ENCODE data around the gene KLF6.

The KLF6 gene

DNA sequence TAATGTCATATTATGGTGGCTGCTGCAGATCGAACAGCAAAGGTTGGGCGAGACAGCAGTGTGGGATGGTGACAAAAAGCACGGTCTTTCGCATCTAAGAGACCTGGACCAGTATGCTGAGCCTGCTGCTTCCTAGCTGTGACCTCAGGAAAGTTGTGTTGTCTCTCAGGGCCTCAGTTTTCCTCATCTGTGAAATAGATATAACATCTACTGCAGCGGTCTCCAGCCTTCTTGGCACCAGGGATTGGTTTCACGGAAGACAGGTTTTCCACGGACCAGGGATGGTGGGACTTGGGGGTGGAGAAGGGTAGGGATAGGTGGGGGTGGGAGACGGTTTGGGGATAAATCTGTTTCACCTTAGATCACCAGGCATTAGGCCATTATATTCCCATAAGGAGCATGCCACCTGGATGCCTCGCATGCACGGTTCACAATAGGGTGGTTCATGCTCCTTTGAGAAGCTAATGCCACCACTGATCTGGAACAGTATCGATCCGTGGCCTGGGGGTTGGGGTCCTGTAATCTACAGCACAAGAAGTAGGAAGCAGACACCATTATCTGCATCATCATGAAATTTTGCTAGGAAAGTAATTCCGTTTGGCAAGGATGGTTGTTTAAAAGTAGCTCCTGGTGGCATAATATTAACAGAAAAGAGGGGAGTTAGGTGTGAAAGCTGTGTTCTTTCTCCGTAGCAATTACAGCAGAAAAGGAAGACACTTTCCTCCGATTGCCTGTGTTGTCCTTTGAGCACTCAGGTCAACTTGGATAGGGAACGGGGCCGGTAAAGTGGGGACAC, 10.8 kb downstream of the KLF6 start:
- no peak for DNase-seq

- no peak for DNase-seq
These were observed 11.5 kb downstream of the KLF6 start for GRCh38 chr10:3773460-3774017.

GRCh38 chr10:3772361-3773171, 12.4 kb downstream of the KLF6 start:
- DNase-seq: no peak

DNA sequence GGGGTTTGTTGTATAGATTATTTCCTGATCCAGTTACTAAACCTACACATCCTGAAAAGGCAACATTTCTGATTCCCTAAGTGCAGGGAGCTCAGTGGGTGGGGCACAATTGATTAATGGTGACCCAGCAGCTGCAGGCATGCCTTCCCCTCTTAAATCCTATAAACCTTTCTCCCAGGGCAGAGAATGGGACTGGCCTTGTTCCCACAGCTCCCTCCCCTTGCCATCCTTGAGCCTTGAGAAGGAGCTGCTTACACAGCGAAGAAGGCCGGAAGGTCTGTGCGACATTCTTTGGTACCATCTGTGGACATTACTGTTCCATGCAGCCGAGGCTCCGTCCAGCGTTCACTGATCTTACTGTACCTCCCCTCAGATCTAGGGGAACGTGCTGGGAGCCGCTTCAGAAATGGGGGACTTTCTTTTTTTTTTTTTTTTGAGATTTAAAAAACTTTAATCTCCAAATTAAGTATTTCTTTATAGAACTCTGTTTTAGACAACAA, 14.3 kb downstream of the KLF6 start:
- DNase-seq: no peak

DNA sequence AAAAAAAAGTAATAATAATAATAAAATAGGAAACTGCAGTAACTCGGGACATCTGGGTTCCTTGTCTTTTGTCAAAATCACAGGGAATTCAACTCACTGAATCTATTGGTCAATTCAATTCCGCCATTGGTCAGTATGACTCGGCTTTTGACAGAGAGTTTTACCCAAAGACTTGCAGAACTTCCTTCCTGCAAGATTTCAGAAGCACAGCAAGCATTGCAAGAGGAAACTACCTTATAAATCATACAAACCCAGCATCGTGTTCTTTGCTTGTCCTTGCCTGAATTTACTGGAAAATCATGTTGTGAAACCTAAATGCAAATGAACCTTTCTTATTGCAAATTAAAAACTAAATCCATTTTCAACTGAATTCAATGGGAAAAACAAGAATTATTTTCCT, 15.5 kb downstream of the KLF6 start:
- no peak for DNase-seq

GRCh38 chr10:3766046-3766756, 18.8 kb downstream of the KLF6 start:
- DNase-seq: no peak

DNA sequence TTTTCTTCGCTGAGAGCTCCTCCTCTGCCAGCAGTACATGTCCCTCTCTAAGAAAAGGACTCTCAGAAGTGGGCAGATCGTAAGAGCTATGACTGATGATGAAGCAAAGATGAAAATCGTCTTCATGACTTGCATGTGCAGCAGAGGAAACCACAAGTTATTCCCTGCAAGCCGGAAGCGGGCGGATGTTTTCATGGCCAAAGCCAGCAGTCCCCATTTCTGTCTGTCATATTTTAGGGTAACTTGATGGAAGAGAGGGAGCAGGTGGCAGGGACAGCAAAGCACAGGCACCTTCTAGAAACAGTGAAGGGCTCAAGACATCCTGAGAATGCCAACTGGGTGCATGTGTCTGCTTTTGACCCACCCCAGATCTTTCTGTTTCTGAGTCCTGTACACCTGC, 19.9 kb downstream of the KLF6 start:
- no peak for DNase-seq

- no peak for DNase-seq
These were observed 20.3 kb downstream of the KLF6 start for GRCh38 chr10:3764626-3765112.

DNA sequence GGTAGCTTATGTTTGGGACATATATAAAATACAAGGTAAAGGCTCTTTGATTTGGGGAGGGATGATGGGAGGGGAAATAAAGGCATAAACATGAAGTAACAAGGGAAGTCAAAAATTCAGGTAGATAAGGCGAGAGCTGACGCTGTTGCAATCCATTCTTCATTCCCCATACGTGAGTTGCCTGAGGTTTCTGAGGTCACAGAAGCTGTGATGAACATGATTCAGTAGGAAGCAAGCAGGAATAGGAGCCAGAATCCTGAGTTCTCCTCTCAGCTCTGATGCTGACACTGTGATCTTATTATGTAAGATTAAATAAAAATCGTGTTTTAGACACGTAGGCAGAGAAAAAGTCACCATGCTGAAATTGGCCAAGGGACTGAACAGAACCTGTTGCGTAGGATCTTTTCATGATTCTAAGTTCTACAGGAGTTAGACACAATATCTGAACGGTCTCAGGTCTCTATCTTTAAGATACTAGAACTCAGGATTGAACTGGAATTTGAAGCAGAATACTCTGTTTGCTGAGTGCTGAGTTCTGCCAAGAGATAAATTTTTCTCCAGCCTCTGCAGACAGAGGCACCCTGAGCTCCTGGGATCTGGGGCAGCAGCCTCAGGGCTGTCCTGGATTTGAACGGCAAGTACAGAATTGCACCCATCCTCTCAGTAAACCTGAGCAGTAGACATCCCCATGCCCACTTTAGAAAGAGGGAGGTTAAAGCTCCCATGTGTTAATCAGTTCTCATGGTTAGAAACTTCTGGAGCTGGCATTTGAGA, 21.0 kb downstream of the KLF6 start:
- no peak for DNase-seq

DNA sequence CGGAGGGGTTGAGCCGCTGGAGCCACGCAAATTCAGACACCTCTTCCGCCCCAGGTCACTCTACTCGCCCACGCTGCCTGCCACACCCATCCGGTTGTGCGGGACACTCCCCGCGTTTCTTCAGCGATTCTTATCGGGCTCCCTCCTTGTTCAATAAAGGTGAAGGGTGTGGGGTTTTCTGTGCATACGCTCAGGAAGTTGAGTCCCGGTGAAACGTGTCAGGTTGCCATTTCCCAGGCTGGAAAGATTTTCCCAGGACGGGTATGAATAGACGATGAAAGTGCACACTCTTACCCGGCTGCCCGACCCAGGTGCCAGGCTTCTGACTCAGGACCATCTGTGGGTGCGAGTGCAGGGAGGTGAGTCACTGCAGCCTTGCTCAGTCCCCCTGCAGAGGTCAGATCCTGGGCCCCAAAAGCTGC, 22.0 kb downstream of the KLF6 start:
- DNase-seq: no peak

DNA sequence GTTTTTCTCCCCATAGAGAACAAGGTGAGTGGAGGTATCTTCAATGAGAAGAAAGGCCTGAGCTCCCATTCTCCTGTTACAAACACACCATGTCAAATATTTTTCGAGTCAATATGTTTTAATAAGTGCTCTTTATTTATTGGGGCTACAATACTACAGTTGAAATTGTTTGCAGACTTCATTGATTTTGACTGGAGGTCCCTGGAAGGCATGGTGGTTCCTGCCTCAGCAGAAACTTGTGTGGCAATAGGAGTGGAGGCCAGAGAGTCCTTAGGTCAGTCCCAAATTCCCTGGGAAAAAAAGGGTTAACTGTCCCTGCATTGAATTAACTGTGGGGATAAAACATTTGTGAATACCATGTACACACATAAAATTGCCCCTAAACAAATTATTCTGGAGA, 22.7 kb downstream of the KLF6 start:
- DNase-seq: no peak

DNA sequence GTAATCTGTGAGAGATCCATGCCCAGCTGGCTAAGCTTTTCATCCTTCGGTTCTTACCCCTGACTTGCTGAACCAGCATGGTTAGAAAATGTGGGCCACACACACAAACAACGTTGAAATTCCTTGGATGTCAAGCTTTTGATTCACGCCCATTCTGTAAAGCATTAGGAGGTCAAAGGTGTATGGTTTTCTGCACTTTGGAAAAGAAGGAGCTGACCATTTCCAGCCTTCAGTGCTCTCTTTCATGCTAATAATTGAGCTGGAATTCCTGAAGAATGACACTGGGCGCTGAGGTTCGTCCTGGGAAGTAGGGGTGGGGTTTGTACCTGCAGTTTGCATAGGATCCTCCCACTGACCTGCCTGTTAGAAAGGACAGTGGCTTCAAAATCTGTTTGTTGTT, 23.1 kb downstream of the KLF6 start:
- DNase-seq: no peak

DNA sequence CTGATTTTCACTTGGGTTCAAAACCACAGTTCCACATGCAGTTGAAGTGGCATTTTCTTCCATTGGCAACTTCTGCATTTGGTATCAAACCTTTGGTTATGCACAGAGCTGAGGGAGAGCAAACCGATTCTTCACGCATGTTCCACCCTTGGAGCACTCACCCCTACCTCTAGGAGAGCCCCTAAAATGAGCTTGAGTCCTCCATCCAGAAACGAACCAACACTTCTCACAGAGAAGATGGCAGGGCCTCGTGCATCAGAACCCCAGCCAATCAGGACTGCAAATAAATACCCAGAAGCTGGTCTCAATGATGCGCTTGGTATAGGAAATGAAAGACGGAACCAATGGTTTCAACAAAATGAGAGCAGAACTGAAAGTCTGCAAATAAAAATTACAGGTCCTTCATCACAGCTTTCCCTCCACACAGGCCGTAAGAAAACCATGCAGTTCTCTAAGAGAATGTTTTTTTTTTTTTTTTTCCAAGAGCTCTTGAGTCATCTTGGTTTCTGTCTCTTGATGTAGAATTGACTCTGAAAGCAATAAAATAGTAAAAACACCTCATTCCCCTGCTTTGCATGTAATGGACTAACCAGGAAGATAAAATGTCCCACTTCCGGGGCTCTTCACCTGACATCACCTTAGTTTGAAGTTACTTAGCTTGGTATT, 23.9 kb downstream of the KLF6 start:
- DNase-seq: no peak

- DNase-seq: no peak
These were observed 24.9 kb downstream of the KLF6 start for GRCh38 chr10:3760083-3760482.

DNA sequence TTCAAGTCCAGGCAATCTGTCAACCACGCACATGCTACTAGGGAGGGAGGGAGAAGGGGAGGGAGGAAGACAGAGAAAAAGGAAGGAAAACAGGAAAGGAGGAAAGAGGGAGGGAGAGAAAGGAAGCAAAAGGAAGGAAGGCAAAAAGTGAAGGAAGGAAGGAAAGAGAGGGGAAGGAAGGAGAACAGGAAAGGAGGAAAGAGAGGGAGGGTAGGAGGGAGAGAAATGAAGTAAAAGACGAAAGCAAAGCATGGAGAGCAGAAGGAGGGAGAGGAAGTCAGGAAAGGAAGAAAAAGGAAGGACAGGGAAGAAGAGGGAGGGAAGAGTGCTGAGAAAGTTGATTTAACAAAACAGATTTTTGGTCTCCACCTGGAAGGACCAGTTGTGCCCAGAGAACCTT, 25.6 kb downstream of the KLF6 start:
- DNase-seq: no peak

GRCh38 chr10:3758491-3758970, 26.5 kb downstream of the KLF6 start:
- DNase-seq: no peak

DNA sequence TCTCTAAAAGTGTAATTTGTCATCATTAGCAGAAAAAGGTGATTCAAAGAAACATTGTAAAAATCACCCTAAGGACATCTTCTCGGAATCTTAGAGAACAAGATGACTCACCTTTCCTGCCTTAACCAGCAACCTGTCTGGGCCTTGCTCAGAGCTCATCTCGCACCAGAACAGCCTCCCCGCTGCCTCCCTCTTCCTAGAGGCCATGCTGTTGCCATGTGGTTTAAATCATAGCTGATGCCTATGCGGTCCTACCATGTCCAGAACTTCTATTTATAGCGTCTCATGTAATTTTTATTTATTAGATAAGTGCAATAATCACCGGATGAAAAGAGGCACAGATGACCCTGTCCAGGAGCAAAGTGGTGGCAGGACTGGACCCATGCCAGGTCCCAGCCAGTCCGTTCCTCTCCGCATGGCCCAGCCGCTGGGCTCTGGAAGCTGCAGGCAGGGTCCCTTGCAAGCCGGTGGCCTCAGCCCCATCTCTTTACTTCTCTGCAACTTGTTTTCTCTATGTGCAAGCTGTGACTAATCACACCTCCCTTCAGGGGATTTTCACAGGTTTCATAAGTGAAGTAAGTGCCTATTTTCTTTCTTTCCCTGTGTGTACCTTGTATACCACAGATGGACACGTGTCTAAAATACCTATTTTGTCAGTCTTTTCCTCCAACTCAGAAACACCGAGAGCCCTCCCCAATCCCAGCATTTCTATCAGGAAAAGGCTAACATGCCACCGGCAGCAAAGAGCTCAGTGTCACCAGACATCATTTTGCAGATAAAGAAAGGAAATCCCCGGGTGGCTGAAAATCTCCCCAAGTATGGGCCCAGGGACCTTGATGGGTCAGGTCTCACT, 27.1 kb downstream of the KLF6 start:
- no peak for DNase-seq

DNA sequence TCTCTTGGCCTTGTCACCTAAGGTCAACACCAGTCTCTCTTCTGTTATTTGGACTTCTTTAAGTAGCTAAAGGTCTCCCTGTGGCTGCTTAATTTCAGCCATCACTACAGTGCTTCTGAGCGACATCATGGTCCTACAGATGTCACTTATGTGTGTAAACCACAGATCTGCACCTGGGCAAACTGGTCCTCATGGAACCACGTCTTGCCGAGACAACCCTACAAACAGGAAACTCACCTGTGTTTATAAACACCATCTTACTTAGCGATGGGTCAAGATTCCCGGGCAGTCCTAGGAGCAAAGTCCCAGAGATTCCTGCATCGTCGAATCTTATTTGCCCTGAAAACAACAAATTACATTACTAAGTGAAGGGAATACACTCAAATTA, 27.8 kb downstream of the KLF6 start:
- no peak for DNase-seq

DNA sequence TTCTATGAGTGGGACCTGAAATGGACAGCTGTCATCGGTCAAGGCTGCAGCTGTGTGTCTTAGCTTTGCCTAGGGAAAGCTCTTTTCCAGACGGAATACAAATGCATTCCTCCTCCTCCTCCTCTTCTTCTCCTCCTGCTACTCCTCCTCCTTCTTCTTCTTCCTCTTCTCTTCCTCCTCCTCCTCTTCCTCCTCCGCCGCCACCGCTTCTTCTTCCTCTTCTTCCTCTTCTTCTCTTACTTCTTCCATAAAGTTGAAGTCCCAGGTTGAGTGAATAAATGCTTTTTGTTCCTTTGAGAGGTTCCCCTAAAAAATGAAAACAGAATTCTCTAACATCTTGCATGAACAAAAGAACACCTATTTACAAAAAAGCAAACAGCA, 28.7 kb downstream of the KLF6 start:
- DNase-seq: no peak

Data from effector CD8-positive, alpha-beta T cell (primary cell).